ENCODE data around the gene CLEC17A. TPM values are rescaled to one million over a fixed set of nuclear protein-coding genes. Genes with fewer than 3 reads are reported as not detected.

Gene CLEC17A
- total and polyA plus RNA-seq, 2 experiments from 2014 or later: not detected

GRCh38 chr19:14553939-14554243 lies 29.0 kb upstream of the CLEC17A start:
- peaks cover 39% of the 10 kb centered on the region for H3K4me1 ChIP-seq (ENCODE audit: insufficient read depth)
- H3K9me3 ChIP-seq (ENCODE audit: low read depth): no peaks in the 10 kb centered on the region
- H3K9me2 ChIP-seq (replicated peaks; ENCODE audit: insufficient read depth): no peaks in the 10 kb centered on the region
- 75% methylated on average over 9 of the region's 9 CpGs for WGBS (ENCODE audit: low lambda C conversion rate, missing lambda C conversion rate)
- TF ChIP-seq EZH2phosphoT487 (IDR thresholded peaks at IDR 0.05; ENCODE audit: low read depth, severe bottlenecking, unreplicated experiment): no peak
- no peak for TF ChIP-seq EZH2 (IDR thresholded peaks at IDR 0.05; ENCODE audit: borderline replicate concordance)
- TF ChIP-seq CTCF (IDR thresholded peaks at IDR 0.05; ENCODE audit: poor library complexity): no peak
- H3K36me3 ChIP-seq (replicated peaks; ENCODE audit: insufficient read depth, low read depth): no peaks in the 10 kb centered on the region
- no peaks in the 10 kb centered on the region for H3K27me3 ChIP-seq
- H3K4me2 ChIP-seq: no peak overlapping the region
- peak overlapping the region; percentile 43 for H3K27ac ChIP-seq
- H3K79me2 ChIP-seq: peaks cover 80% of the 10 kb centered on the region
- H3K4me3 ChIP-seq: no peak overlapping the region
- H4K20me1 ChIP-seq (ENCODE audit: insufficient read depth, poor library complexity, severe bottlenecking): no peaks in the 10 kb centered on the region
- no peak for DNase-seq (ENCODE audit: low spot score)
- no peak overlapping the region for H2AFZ ChIP-seq

GRCh38 chr19:14554382-14554812 lies 28.5 kb upstream of the CLEC17A start:
- H3K4me1 ChIP-seq (ENCODE audit: insufficient read depth): peaks cover 39% of the 10 kb centered on the region
- H3K9me2 ChIP-seq (replicated peaks; ENCODE audit: insufficient read depth): no peaks in the 10 kb centered on the region
- no peak overlapping the region for H3K4me2 ChIP-seq
- H3K36me3 ChIP-seq (replicated peaks; ENCODE audit: insufficient read depth, low read depth): no peaks in the 10 kb centered on the region
- peak overlapping the region; percentile 43 for H3K27ac ChIP-seq
- TF ChIP-seq CTCF (IDR thresholded peaks at IDR 0.05; ENCODE audit: poor library complexity) (no peak), EZH2 (IDR thresholded peaks at IDR 0.05; ENCODE audit: borderline replicate concordance) (no peak), EZH2phosphoT487 (IDR thresholded peaks at IDR 0.05; ENCODE audit: low read depth, severe bottlenecking, unreplicated experiment) (no peak)
- H2AFZ ChIP-seq: no peak overlapping the region
- H3K27me3 ChIP-seq: no peaks in the 10 kb centered on the region
- no peak overlapping the region for H3K4me3 ChIP-seq
- H4K20me1 ChIP-seq (ENCODE audit: insufficient read depth, poor library complexity, severe bottlenecking): no peaks in the 10 kb centered on the region
- H3K79me2 ChIP-seq: peaks cover 80% of the 10 kb centered on the region
- WGBS (ENCODE audit: low lambda C conversion rate, missing lambda C conversion rate): 70% methylated on average over 5 of the region's 6 CpGs
- H3K9me3 ChIP-seq (ENCODE audit: low read depth): no peaks in the 10 kb centered on the region
- DNase-seq (ENCODE audit: low spot score): peak; percentile 61

- Histone ChIP-seq H3K4me3 (no peak overlapping the region), H3K9me2 (replicated peaks; ENCODE audit: insufficient read depth) (no peaks in the 10 kb centered on the region), H3K9me3 (ENCODE audit: low read depth) (no peaks in the 10 kb centered on the region), H3K27me3 (no peaks in the 10 kb centered on the region), H2AFZ (no peak overlapping the region), H3K27ac (no peak overlapping the region), H4K20me1 (ENCODE audit: insufficient read depth, poor library complexity, severe bottlenecking) (peaks cover 2% of the 10 kb centered on the region), H3K4me2 (peak overlapping the region; percentile 66), H3K79me2 (peaks cover 86% of the 10 kb centered on the region), H3K36me3 (replicated peaks; ENCODE audit: insufficient read depth, low read depth) (no peaks in the 10 kb centered on the region), H3K4me1 (ENCODE audit: insufficient read depth) (peaks cover 27% of the 10 kb centered on the region)
- no peak for DNase-seq (ENCODE audit: low spot score)
- WGBS (ENCODE audit: low lambda C conversion rate, missing lambda C conversion rate): 88% methylated on average over 12 of the region's 12 CpGs
- TF ChIP-seq EZH2phosphoT487 (IDR thresholded peaks at IDR 0.05; ENCODE audit: low read depth, severe bottlenecking, unreplicated experiment) (no peak), CTCF (IDR thresholded peaks at IDR 0.05; ENCODE audit: poor library complexity) (no peak), EZH2 (IDR thresholded peaks at IDR 0.05; ENCODE audit: borderline replicate concordance) (no peak)
These were observed 26.8 kb upstream of the CLEC17A start for GRCh38 chr19:14555918-14556661.

All from hepatocyte (in vitro differentiated cells).